Raji (cell line): ENCODE measurements around the gene MAP2K5.

ENCODE experiments used
- POLR2A ChIP-seq: IDR thresholded peaks from 2 replicates; pipeline ENCODE4 v1.6.1; 2011; ENCODE audit warnings: low read depth, low read length, control low read depth; ENCODE audit not compliant: insufficient read depth

Gene MAP2K5

GRCh38 chr15:67692573-67692972 lies 150.1 kb downstream of the MAP2K5 start:
- TF ChIP-seq POLR2A: no peak

- no peak for TF ChIP-seq POLR2A
Observed at GRCh38 chr15:67696087-67696486, 153.6 kb downstream of the MAP2K5 start.

GRCh38 chr15:67700023-67700422 lies 157.5 kb downstream of the MAP2K5 start:
- no peak for TF ChIP-seq POLR2A

GRCh38 chr15:67701669-67702068 lies 159.2 kb downstream of the MAP2K5 start:
- TF ChIP-seq POLR2A: no peak

GRCh38 chr15:67707520-67708283 lies 165.2 kb downstream of the MAP2K5 start:
- no peak for TF ChIP-seq POLR2A

GRCh38 chr15:67708500-67708899 lies 166.0 kb downstream of the MAP2K5 start:
- no peak for TF ChIP-seq POLR2A

GRCh38 chr15:67715170-67715569 lies 172.7 kb downstream of the MAP2K5 start:
- TF ChIP-seq POLR2A: no peak

- TF ChIP-seq POLR2A: no peak
Observed at GRCh38 chr15:67716171-67716570, 173.7 kb downstream of the MAP2K5 start.

- no peak for TF ChIP-seq POLR2A
Observed at GRCh38 chr15:67717776-67718175, 175.3 kb downstream of the MAP2K5 start.

- no peak for TF ChIP-seq POLR2A
Observed at GRCh38 chr15:67719330-67719959, 176.9 kb downstream of the MAP2K5 start.

- no peak for TF ChIP-seq POLR2A
Observed at GRCh38 chr15:67720556-67721175, 178.2 kb downstream of the MAP2K5 start.

GRCh38 chr15:67722030-67722817 lies 179.7 kb downstream of the MAP2K5 start:
- TF ChIP-seq POLR2A: no peak

- no peak for TF ChIP-seq POLR2A
Observed at GRCh38 chr15:67723294-67724024, 181.0 kb downstream of the MAP2K5 start.

- TF ChIP-seq POLR2A: no peak
Observed at GRCh38 chr15:67724691-67725375, 182.3 kb downstream of the MAP2K5 start.

GRCh38 chr15:67730135-67730534 lies 187.6 kb downstream of the MAP2K5 start:
- no peak for TF ChIP-seq POLR2A
